ENCODE data around the gene LEKR1. TPM values are rescaled to one million over a fixed set of nuclear protein-coding genes. Genes with fewer than 3 reads are reported as not detected.

LEKR1 gene
- total and polyA plus RNA-seq, 2 of the 13 experiments (the other 11 are each of a cell fraction or from before 2014, with no cell fraction given): 0.49 to 1.5 TPM

DNA sequence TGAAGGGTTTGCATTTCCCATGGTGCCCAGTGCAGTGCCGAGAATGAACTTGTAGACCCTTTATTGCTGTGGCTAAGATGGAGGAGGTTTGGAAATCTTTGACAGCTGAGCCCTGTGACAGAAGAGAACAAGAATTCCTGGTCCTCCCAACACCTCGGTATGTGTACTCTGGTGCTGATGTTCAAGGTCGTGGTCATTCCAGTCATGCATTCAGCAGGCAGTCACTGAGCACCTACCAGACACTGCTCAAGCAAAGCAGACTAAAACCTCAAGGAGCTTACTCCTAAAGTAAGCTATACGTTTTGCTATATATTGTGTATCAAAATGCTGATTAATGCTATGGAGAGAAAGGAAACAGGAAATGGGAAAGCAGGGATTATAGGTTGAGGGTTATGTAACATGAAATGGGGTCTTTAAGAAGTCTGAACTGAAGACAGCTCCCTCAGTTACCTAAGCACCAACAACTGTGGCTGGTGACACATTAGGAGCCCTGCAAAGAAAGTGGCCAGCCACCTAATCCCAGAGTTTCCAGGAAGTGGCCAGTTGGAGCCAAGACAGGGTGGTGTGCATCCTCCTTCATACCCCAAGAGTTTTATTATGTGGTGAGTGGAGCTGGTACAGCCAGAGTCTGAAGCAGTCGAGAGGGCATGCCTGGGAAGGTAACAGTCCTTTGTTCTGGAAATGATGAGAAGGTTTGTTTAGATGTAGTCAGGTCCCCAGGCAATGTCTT lies 268.8 kb downstream of the LEKR1 start (continued):
- TF ChIP-seq ISL2 (CRISPR knock-in tag; IDR thresholded peaks at IDR 0.05): peak; percentile 31; the same call in 1 of the 2 replicates
- TF ChIP-seq, protein P1, sequence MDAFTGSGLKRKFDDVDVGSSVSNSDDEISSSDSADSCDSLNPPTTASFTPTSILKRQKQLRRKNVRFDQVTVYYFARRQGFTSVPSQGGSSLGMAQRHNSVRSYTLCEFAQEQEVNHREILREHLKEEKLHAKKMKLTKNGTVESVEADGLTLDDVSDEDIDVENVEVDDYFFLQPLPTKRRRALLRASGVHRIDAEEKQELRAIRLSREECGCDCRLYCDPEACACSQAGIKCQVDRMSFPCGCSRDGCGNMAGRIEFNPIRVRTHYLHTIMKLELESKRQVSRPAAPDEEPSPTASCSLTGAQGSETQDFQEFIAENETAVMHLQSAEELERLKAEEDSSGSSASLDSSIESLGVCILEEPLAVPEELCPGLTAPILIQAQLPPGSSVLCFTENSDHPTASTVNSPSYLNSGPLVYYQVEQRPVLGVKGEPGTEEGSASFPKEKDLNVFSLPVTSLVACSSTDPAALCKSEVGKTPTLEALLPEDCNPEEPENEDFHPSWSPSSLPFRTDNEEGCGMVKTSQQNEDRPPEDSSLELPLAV (CRISPR knock-in tag; conservative IDR thresholded peaks at IDR 0.05; ENCODE audit: low read depth): no peak
- TF ChIP-seq, protein P2, sequence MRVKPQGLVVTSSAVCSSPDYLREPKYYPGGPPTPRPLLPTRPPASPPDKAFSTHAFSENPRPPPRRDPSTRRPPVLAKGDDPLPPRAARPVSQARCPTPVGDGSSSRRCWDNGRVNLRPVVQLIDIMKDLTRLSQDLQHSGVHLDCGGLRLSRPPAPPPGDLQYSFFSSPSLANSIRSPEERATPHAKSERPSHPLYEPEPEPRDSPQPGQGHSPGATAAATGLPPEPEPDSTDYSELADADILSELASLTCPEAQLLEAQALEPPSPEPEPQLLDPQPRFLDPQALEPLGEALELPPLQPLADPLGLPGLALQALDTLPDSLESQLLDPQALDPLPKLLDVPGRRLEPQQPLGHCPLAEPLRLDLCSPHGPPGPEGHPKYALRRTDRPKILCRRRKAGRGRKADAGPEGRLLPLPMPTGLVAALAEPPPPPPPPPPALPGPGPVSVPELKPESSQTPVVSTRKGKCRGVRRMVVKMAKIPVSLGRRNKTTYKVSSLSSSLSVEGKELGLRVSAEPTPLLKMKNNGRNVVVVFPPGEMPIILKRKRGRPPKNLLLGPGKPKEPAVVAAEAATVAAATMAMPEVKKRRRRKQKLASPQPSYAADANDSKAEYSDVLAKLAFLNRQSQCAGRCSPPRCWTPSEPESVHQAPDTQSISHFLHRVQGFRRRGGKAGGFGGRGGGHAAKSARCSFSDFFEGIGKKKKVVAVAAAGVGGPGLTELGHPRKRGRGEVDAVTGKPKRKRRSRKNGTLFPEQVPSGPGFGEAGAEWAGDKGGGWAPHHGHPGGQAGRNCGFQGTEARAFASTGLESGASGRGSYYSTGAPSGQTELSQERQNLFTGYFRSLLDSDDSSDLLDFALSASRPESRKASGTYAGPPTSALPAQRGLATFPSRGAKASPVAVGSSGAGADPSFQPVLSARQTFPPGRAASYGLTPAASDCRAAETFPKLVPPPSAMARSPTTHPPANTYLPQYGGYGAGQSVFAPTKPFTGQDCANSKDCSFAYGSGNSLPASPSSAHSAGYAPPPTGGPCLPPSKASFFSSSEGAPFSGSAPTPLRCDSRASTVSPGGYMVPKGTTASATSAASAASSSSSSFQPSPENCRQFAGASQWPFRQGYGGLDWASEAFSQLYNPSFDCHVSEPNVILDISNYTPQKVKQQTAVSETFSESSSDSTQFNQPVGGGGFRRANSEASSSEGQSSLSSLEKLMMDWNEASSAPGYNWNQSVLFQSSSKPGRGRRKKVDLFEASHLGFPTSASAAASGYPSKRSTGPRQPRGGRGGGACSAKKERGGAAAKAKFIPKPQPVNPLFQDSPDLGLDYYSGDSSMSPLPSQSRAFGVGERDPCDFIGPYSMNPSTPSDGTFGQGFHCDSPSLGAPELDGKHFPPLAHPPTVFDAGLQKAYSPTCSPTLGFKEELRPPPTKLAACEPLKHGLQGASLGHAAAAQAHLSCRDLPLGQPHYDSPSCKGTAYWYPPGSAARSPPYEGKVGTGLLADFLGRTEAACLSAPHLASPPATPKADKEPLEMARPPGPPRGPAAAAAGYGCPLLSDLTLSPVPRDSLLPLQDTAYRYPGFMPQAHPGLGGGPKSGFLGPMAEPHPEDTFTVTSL (CRISPR knock-in tag; IDR thresholded peaks at IDR 0.05; ENCODE audit: borderline replicate concordance): 0 out of 2 replicates have a peak, but pooled peaks have one; percentile 43
- TF ChIP-seq MZF1 (CRISPR knock-in tag; IDR thresholded peaks at IDR 0.05; ENCODE audit: borderline replicate concordance): no peak
- TF ChIP-seq FOXA1 (IDR thresholded peaks at IDR 0.05): no peak
- peak; percentile 69 for TF ChIP-seq FOXA1 (CRISPR knock-in tag; IDR thresholded peaks at IDR 0.05)
- TF ChIP-seq, protein P3, sequence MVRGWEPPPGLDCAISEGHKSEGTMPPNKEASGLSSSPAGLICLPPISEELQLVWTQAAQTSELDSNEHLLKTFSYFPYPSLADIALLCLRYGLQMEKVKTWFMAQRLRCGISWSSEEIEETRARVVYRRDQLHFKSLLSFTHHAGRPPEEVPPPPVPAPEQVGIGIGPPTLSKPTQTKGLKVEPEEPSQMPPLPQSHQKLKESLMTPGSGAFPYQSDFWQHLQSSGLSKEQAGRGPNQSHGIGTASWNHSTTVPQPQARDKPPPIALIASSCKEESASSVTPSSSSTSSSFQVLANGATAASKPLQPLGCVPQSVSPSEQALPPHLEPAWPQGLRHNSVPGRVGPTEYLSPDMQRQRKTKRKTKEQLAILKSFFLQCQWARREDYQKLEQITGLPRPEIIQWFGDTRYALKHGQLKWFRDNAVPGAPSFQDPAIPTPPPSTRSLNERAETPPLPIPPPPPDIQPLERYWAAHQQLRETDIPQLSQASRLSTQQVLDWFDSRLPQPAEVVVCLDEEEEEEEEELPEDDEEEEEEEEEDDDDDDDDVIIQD (CRISPR knock-in tag; IDR thresholded peaks at IDR 0.05; ENCODE audit: low read depth): peak; percentile 73; the same call in 1 of the 2 replicates
- TF ChIP-seq, protein P4, sequence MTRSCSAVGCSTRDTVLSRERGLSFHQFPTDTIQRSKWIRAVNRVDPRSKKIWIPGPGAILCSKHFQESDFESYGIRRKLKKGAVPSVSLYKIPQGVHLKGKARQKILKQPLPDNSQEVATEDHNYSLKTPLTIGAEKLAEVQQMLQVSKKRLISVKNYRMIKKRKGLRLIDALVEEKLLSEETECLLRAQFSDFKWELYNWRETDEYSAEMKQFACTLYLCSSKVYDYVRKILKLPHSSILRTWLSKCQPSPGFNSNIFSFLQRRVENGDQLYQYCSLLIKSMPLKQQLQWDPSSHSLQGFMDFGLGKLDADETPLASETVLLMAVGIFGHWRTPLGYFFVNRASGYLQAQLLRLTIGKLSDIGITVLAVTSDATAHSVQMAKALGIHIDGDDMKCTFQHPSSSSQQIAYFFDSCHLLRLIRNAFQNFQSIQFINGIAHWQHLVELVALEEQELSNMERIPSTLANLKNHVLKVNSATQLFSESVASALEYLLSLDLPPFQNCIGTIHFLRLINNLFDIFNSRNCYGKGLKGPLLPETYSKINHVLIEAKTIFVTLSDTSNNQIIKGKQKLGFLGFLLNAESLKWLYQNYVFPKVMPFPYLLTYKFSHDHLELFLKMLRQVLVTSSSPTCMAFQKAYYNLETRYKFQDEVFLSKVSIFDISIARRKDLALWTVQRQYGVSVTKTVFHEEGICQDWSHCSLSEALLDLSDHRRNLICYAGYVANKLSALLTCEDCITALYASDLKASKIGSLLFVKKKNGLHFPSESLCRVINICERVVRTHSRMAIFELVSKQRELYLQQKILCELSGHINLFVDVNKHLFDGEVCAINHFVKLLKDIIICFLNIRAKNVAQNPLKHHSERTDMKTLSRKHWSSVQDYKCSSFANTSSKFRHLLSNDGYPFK (CRISPR knock-in tag; IDR thresholded peaks at IDR 0.05; ENCODE audit: borderline replicate concordance): 0 out of 2 replicates have a peak, but pooled peaks have one; percentile 24
- no peak for TF ChIP-seq ZZZ3 (CRISPR knock-in tag; IDR thresholded peaks at IDR 0.05; ENCODE audit: borderline replicate concordance)
- TF ChIP-seq ZNF350 (CRISPR knock-in tag; IDR thresholded peaks at IDR 0.05; ENCODE audit: borderline replicate concordance, low read depth): peak; percentile 54
- peak; percentile 85 for TF ChIP-seq ZNF331 (CRISPR knock-in tag; IDR thresholded peaks at IDR 0.05)
- peak; percentile 82 for TF ChIP-seq BCL6 (CRISPR knock-in tag; IDR thresholded peaks at IDR 0.05)
- no peak for TF ChIP-seq ELF1 (CRISPR knock-in tag; IDR thresholded peaks at IDR 0.05)
- no peak for TF ChIP-seq NFIB (CRISPR knock-in tag; IDR thresholded peaks at IDR 0.05; ENCODE audit: borderline replicate concordance)
- TF ChIP-seq MBNL3 (CRISPR knock-in tag; conservative IDR thresholded peaks at IDR 0.05): no peak
- no peak for TF ChIP-seq ZNF230 (CRISPR knock-in tag; IDR thresholded peaks at IDR 0.05)
- TF ChIP-seq NAIF1 (CRISPR knock-in tag; IDR thresholded peaks at IDR 0.05; ENCODE audit: borderline replicate concordance): no peak
